Natural killer cell (primary cell): ENCODE results near the gene ITGB2. TPM values are rescaled to one million over a fixed set of nuclear protein-coding genes. Genes with fewer than 3 reads are reported as not detected.

ENCODE experiments used
- ATAC-seq, 3 donors: fragments of 150-1000 bp in 2 of 3; fragments of 200-7000 bp in 1 of 3; cut with Tn5 transposase; 1 replicate in 1 of 3; 2 replicates in 2 of 3; pipeline ENCODE4 v1.10.0; 2021; ENCODE audit warnings: mild to moderate bottlenecking in 2 of 3, moderate library complexity in 2 of 3
- DNase-seq, 2 donors: peaks; one replicate each; pipeline versions ENCODE4 v3.0.0 to v3.0.0-alpha.2; 2013 to 2021; ENCODE audit warnings: mixed read lengths in 1 of 2
- H3K27ac ChIP-seq: one replicate; pipeline ENCODE4 v1.5.1; 2013; ENCODE audit warnings: mild to moderate bottlenecking, low read length
- H3K27me3 ChIP-seq: one replicate; pipeline ENCODE4 v1.6.1; 2013; ENCODE audit warnings: low read length; ENCODE audit not compliant: control insufficient read depth, insufficient read depth
- H3K36me3 ChIP-seq: one replicate; pipeline ENCODE4 v1.6.1; 2013; ENCODE audit warnings: low read length; ENCODE audit not compliant: control insufficient read depth, insufficient read depth
- H3K4me1 ChIP-seq: one replicate; pipeline ENCODE4 v1.6.1; 2013; ENCODE audit warnings: low read length; ENCODE audit not compliant: control insufficient read depth, insufficient read depth
- H3K4me3 ChIP-seq: one replicate; pipeline ENCODE4 v1.5.1; 2013; ENCODE audit warnings: low read length
- H3K9me3 ChIP-seq: one replicate; pipeline ENCODE4 v1.6.1; 2013; ENCODE audit warnings: low read length; ENCODE audit not compliant: control insufficient read depth, insufficient read depth
- H3K27ac Mint-ChIP-seq, 2 donors: one replicate each; pipeline ENCODE4 v1.8.0; 2022; ENCODE audit warnings: mild to moderate bottlenecking in 2 of 2, mixed read lengths in 2 of 2, moderate library complexity in 1 of 2
- H3K27me3 Mint-ChIP-seq, 2 donors: one replicate each; pipeline ENCODE4 v1.8.0; 2022; ENCODE audit warnings: low read depth in 2 of 2, mixed read lengths in 2 of 2
- H3K36me3 Mint-ChIP-seq: one replicate; pipeline ENCODE4 v1.8.0; 2022; ENCODE audit warnings: mixed read lengths
- H3K4me1 Mint-ChIP-seq, 2 donors: one replicate each; pipeline ENCODE4 v1.8.0; 2022; ENCODE audit warnings: mixed read lengths in 2 of 2
- H3K4me3 Mint-ChIP-seq: one replicate; pipeline ENCODE4 v1.8.0; 2022; ENCODE audit warnings: mild to moderate bottlenecking, moderate library complexity, mixed read lengths
- H3K9me3 Mint-ChIP-seq, 2 donors: one replicate each; pipeline ENCODE4 v1.8.0; 2022; ENCODE audit warnings: mixed read lengths in 2 of 2
- CTCF ChIP-seq: fragments of 200-600 bp; IDR thresholded peaks from one replicate; pipeline ENCODE4 v1.8.0; 2022; ENCODE audit warnings: antibody characterized with exemption
- WGBS: methylation state at CpG from one replicate; pipeline ENCODE4 v1.1.7; 2013; ENCODE audit warnings: missing lambda C conversion rate; ENCODE audit not compliant: insufficient coverage; 5-methylcytosine and 5-hydroxymethylcytosine counted together
- intact Hi-C: fragments of 100-400 bp; cut with micrococcal nuclease; formaldehyde crosslinking; loops from one replicate; pipeline ENCODE4 v1.14.2; 2022
- total RNA-seq, 4 donors: library from RNA; stranded (reverse); fragments of 120-200 nt in 1 of 4; gene quantifications; one replicate each; pipeline versions ENCODE4 v1.2.3 to v1.2.4, GENCODE V29; 2013 to 2022

Gene ITGB2
- total RNA-seq, 3 donors from 2014 or later (not counting 1 experiment from before 2014, with no cell fraction given), result 1,223 to 1,393 (median 1,250) TPM

- TF ChIP-seq CTCF, result no peak
- peaks cover 93% of the 10 kb centered on the region for H3K36me3 ChIP-seq
- Mint-ChIP-seq H3K27me3 (no peaks in the 10 kb centered on the region), H3K9me3 (no peaks in the 10 kb centered on the region), H3K4me3 (no peak overlapping the region), H3K36me3 (no peaks in the 10 kb centered on the region), H3K27ac (no peak overlapping the region), H3K4me1 (peaks cover 17 to 22% of the 10 kb centered on the region in 2 donors)
- no peaks in the 10 kb centered on the region for H3K27me3 ChIP-seq
- H3K4me1 ChIP-seq, result peaks cover 42% of the 10 kb centered on the region
- intact Hi-C loops, result no loop called here
- H3K9me3 ChIP-seq, result no peaks in the 10 kb centered on the region
- WGBS, result 95% methylated on average over 11 of the region's 11 CpGs
- no peak overlapping the region for H3K27ac ChIP-seq
- H3K4me3 ChIP-seq, result no peak overlapping the region
- DNase-seq, result no peak
- no peak for ATAC-seq
These were observed 24.8 kb downstream of the ITGB2 start for GRCh38 chr21:44895859-44896258.

DNA sequence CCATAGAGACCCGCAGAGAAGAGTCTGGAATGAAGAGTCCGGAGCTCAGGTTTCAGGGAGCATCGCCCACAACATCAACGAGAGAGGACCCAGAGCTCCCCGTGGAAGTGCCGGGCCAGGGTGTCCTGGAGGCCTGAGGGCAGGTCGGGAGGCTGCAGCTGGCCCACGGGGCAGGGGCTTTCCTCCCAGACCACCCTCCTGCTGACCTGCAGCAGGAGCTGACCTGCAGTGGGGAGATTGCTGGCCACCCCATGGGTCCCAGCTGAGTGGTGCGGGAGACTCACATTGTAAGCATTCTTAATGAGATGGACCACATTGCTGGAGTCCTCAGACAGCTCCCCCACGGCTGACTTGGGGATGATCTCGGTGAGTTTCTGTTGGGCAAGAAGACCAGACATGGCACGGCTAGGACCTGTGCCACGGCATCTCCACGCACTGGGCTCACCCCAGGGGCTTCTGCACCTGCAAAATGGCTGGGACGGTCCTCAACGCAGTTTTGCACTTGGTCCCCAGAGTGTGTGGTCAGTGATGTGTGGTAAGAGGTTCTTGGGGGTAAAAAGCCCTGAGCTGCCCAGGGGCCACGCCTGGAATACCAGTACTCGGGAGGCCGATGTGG is 25.9 kb downstream of the ITGB2 start:
- no peak for TF ChIP-seq CTCF
- no peak for DNase-seq

GRCh38 chr21:44893948-44894656 is 26.6 kb downstream of the ITGB2 start:
- Mint-ChIP-seq H3K27ac (peak overlapping the region; percentile 58 to 76), H3K36me3 (no peaks in the 10 kb centered on the region), H3K9me3 (no peaks in the 10 kb centered on the region), H3K4me1 (peaks cover 17 to 19% of the 10 kb centered on the region in 2 donors), H3K4me3 (no peak overlapping the region), H3K27me3 (no peaks in the 10 kb centered on the region)
- no peaks in the 10 kb centered on the region for H3K27me3 ChIP-seq
- WGBS, result 92% methylated on average over 15 of the region's 15 CpGs
- peaks cover 93% of the 10 kb centered on the region for H3K36me3 ChIP-seq
- no peak for TF ChIP-seq CTCF
- H3K9me3 ChIP-seq, result no peaks in the 10 kb centered on the region
- no peak for DNase-seq
- intact Hi-C loops, result loop anchor here (5.0 kb wide), 1 partner anchor 233 kb away; no protein-coding TSS in a partner anchor
- peaks cover 42% of the 10 kb centered on the region for H3K4me1 ChIP-seq
- H3K27ac ChIP-seq, result no peak overlapping the region
- no peak overlapping the region for H3K4me3 ChIP-seq
- no peak for ATAC-seq

More for the DNA sequence above, 25.9 kb downstream of the ITGB2 start:
- H3K27ac ChIP-seq, result no peak overlapping the region
- Mint-ChIP-seq H3K4me1 (peaks cover 17 to 19% of the 10 kb centered on the region in 2 donors), H3K4me3 (no peak overlapping the region), H3K36me3 (no peaks in the 10 kb centered on the region), H3K9me3 (no peaks in the 10 kb centered on the region), H3K27me3 (no peaks in the 10 kb centered on the region), H3K27ac (peak overlapping the region in 1 of 2 donors; percentile 76)
- H3K36me3 ChIP-seq, result peaks cover 93% of the 10 kb centered on the region
- no peaks in the 10 kb centered on the region for H3K9me3 ChIP-seq
- H3K27me3 ChIP-seq, result no peaks in the 10 kb centered on the region
- peaks cover 42% of the 10 kb centered on the region for H3K4me1 ChIP-seq
- WGBS, result 86% methylated on average over 17 of the region's 19 CpGs
- intact Hi-C loops, result loop anchor here (5.0 kb wide), 1 partner anchor 233 kb away; no protein-coding TSS in a partner anchor
- ATAC-seq, result no peak
- H3K4me3 ChIP-seq, result no peak overlapping the region
